A204.1 (cell line): ENCODE results near the gene TNFRSF25.
"Not testable (repeated sequence)": the region's sequence is repeated elsewhere in the genome, so short reads cannot be mapped to it uniquely, and the experiment has no call there.

Source experiments
- FAIRE-seq: peaks from 2 replicates; lab custom pipeline; 2012; peaks lifted over from hg19 to GRCh38; lab: Jason Lieb, UNC

TNFRSF25 gene

DNA sequence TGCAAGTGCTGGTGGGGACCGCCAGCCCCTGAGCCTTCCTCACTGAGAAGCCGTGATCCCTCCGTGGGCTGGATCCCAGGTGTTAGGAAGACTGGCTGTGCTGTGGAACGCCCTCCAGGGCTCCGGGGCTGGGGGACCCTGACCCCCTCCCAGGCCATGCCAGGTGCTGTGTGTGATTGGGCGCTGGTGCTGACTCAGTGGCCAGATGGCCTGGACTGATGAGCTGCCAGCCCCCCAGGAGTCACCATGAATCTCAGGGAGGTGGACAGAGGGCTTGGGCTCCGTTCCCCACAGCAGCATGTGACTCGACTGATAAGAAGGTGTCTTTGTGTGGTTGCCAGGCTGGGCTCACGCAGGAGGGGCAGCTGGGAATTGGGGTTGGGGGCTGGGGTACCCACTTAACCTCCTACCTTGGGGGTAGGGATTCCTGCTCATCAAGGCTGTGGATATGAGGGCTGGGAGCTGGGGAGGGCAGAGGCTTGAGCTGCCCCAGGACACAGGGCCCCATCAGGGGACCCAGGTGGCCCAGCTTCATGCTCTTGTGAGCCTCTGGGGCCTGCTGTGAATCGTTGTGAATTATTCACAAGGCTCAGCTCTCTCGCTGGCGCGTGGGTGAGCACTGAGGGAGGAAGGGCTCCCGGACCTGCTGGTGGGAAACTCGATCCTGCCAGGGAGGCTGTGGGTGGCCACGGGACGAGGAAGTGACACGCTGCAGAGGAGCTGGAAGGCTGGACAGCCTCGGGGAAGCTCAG lies 36.1 kb downstream of the TNFRSF25 start:
- FAIRE-seq, result not testable (repeated sequence)

DNA sequence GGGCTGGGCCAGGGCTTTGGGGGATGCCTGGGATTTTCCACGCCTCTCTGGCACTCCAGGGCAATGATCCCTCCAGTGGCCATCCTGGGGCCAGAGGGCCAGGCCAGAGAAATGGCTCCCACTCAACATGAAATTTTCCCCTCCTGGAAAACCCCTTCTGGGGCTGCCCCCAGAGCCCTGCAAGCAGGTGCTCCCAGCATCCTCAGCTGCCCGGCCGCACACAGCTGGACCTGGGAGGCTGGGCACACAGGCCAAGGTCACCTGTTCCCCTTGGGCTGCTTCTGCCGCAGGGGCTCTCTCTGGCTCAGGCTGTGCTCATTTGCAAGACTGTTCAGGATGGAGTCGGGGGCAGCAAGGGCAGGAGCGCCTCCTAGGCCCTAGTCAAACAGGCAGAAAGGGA lies 37.5 kb downstream of the TNFRSF25 start:
- not testable (repeated sequence) for FAIRE-seq

DNA sequence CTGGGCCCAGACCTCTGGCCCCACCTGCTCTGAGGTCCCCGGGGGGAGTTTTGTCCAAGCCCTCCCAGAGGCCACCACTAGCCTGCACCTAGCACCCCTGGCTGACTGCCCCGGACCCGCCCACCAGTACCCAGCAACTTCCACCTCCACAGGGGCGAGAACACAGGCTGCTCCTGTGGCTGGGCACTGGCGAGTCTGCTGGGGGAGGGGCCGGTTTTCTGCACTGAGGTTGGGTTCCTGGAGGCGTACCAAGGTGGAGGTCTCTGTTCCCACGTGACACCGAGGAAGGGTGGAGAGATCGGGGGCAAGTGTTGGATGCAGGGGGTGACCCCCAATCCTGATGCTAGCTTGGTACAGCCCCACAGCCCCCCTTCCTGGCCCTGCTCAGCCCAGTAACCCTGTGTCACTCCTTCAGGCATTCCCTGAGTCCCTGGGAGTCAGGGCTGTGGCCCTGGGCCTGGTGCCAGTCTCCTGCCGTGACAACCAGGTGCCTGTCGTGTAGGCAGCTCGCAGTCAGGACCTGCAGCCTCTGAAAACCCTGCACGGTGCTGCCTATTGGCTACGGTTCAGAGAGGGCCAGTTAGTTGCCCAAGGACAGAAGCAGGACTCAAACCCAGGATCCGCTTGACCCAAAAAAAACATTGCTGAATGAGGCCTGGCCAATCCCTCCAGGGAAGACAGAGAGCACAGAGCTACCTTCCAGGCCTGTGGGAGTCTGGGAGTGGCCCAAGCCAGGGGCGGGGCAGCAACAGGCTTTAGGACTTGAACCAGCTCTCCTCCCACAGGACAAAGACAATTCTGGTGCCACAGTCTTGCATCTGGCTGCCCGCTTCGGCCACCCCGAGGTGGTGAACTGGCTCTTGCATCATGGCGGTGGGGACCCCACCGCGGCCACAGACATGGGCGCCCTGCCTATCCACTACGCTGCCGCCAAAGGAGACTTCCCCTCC lies 38.3 kb downstream of the TNFRSF25 start:
- FAIRE-seq, result no peak

DNA sequence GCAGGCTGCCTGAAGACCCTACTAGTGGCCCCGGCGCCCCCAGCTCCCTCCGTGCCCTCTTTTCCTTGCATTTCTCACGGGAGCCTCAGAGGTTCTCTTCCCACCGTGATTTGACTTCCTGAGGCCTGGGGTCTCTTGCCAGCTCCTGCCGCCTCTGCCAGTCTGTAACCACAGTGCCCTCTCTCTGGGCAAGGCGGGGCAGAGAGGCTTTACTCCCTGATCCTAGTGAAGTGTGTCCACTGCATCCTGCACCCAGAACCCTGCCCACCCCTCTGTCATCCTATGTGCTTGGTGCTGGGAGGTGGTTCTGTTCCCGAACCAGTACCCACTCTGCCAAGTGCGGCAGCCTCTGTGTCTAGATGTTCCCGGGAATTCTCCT lies 39.0 kb downstream of the TNFRSF25 start:
- no peak for FAIRE-seq

DNA sequence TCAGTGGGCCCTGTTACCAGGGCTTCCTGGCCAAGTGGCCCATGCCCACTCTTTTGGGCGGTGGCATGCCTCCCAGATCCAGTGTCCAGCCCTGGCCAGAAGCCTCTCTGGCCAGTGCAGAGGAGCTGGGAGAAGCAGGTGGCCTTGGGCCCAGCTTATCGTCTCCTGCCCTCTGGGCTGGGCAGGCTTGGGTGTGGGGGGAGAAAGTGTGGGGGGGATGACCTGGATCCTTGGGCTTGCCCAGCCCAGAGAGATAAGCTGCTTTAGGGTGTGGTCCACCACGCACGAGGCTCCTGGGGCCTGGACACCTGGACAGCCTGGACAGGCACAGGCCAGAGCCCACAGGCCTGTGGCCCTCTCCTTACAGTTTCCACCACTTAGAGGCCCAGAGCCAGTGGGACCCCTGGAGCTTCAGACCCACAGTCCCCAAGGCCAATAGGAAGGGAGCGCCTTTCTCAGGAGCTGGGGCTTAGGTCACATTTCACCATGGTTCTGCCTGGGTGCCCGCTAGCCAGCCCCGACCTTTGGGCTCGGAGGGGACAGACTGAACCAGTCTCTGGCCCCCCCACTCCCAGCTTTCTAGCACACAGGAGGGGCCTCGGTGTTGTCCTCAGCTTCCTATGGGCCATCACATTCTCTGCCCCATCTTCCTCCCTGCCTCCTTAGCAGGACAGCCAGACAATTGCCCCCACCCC lies 39.5 kb downstream of the TNFRSF25 start:
- no peak for FAIRE-seq

DNA sequence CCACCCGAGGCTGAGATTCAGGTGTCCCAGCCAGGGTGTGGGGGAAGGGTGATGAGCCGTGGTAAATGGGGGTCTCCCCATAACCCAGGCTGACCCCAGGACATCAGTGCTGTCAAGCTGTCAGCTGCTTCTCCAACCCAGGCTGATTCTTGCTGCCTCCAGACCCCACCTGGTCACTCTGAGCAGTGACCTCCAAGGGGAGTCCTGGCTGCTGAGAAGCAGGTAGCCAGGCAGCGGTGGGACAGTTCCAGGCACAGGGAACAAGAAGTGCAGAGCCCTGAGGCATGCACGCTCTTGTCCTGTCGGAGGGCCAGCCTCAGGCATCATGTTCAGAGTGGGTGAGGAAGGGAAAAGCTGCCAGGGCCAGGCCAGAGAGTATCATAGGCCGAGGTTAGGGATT lies 40.3 kb downstream of the TNFRSF25 start:
- no peak for FAIRE-seq

DNA sequence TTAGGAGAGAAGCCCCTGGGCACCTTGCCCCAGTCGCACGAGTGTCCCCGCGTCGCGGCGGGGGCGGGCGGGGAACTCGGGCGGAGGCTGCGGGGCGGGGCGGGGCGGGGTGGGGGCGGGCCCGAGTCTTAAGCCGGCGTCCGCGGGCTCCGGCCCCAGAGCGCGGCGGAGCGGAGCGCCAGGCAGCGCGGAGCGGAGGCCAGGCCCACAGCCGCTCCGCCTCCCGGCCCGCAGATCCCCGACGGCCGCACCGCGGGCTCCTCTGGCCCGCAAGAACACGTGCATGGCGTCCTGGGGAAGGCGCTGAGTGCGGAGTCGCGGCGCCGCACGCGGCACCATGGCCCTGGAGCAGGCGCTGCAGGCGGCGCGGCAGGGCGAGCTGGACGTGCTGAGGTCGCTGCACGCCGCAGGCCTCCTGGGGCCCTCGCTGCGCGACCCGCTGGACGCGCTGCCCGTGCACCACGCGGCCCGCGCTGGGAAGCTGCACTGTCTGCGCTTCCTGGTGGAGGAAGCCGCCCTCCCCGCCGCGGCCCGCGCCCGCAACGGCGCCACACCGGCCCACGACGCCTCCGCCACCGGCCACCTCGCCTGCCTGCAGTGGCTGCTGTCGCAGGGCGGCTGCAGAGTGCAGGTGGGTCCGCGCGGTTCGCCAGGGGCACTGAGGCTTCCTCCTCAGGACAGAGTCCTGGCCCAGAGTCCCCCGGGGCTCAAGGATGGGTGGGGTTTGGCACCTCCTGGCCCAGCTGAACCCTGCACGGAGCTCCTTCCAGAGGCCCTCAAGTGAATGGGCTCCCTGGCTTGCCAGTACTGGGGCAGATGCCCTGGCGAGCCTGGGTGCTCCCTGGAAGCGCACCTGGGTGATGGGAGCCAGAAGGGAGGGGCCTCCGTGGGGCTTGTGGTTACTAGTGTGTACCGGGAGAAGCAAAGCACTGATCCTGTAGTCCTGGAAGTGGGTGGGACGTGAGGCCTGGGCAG lies 41.1 kb downstream of the TNFRSF25 start, which contains the start of gene ESPN:
Gene ESPN, plus strand, starts transcription at position 158 of the 975 bp plus-strand sequence. Its CDS starts 180 bp downstream, at position 338.
- no peak for FAIRE-seq

DNA sequence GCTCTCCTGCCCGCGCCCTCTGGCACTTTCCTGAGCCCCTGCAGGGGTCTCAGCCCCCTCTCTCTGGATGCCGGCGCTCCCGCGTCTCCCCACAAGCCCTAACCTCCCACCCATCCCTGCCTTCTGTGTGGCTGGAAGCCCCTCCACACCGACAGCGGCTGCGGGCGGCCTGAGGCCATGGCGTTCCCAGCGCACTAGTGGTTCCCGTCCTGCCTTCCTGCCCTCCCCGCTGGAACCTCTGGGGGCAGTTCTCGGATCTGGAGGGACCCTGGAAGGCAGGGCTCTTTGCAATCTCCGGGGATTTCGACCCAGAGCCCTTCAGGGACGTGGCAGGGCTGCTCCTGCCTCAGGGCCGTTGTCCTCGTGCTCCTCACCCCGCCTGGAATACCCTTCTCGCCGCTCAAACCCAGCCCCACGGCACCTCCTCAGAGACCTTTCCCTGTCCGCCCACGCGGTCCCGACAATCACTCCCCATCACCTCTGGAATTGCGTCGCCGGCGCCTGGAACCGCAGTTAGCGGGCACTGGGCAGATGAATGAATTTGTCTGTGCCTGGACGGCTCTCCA lies 41.9 kb downstream of the TNFRSF25 start:
- no peak for FAIRE-seq

DNA sequence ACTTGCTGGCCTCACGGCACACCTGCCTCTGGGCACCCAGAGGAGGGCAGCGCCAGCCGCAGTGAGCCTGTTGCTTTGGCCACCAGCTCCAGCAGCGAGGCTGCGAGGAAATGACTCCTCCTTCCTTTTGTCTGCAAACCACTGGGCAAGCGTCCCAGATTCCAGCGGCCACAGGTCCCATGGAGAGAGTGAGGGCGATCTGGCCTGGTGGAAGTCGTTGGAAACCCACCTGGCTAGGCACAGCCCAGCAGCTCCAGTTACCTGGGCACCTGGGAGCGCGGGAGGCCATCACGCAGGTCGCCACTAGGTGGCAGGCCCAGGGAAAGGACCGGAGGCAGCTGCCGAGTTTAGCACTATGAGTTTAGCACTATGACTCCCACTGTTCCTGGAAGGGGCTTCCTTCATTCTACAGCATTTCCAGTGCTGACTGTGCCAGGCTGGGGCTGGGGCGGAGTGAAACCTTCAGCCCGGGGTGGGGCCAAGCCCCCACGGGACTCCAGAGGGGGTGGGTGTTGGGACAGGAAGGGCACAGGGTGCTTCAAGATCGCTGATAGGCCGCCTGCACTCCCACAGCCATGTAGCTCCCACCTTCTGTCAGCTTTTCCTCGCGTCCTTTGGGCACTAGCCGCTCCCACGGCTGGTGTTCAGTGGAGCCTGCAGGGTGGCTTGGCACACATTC lies 42.5 kb downstream of the TNFRSF25 start:
- FAIRE-seq, result no peak

DNA sequence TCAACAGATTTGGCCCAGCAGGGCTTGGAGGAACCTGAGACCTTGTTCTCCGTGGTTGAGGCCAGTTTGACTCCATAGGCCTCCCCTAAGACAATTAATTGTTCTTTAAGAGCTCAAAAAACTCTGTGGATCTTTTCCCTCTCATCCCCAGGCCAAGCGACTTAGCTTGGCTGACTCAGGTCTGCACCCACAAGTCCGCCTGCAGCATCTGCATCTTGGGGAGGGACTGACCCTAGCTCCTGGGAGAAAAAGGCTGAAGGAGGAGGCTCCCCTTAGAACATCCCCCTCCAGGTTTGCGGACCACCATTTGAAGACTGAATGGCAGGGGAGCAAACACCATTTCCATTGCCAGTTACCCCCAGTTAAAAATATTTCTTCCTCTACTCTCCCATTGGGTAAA lies 44.7 kb downstream of the TNFRSF25 start:
- no peak for FAIRE-seq

DNA sequence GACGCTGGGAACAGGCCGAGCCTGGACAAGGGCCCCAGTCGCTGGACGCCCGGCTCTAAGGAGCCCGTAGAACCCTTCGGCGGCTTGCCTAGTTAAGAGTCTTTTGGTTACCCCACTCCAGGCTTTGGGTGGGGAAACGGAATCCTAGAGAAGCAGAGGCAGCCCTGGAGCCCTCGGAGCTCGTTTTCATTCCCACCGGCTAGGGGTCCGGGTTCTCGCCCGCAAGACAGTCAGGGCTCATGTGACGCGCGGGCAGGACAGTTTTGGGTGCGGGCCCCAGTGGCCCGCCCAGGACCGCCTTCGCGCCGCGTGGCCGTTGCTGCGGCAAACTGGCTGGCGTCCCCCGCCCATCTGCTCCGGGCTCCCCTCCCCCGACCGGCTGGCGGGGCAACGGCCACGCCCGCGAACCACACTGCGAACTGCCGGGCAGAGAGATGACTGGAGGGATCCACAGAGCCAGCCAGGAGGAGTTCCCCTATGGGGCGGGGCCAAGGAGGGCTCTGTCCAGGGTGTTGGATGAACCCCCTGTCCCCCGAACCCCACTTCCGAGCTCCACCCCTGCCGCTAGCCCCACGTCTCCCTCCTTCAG lies 45.4 kb downstream of the TNFRSF25 start:
- no peak for FAIRE-seq

DNA sequence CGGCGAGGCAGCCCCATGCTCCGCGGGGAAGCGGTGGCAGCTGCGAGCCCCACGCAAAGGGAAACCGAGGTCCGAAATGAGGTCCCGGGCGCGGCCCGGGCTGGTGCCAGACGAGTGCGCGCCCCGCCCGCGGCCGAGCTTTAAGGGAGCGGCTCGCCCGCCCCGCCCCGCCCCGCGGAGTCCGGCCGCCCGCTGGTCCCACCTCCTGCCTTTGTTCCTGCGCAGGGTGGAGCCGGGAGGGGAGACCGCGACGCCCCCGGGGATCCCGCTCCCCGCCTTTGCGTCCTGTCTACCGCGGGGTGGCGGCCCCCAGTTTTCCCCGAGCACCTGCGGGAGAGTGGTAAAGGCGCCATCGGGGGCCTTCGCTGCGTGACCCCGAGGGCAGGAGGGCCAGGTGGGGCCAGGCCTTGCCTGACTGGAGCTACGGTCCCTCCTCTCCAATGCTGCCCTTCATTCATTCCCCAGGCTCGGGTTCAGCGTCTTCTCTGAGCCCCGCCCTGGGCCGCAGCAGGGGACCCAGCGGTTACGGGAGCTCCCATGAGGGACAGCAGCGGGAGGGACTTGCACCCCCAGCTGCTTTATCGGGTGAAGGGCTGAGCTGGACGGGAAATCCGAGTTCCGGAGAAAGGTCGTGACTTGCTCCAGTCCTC lies 46.0 kb downstream of the TNFRSF25 start, which contains the start of gene HES2:
Gene HES2, minus strand, starts transcription at position 116 of the 650 bp plus-strand sequence. Its CDS starts 99 bp downstream, at position 17.
- no peak for FAIRE-seq

DNA sequence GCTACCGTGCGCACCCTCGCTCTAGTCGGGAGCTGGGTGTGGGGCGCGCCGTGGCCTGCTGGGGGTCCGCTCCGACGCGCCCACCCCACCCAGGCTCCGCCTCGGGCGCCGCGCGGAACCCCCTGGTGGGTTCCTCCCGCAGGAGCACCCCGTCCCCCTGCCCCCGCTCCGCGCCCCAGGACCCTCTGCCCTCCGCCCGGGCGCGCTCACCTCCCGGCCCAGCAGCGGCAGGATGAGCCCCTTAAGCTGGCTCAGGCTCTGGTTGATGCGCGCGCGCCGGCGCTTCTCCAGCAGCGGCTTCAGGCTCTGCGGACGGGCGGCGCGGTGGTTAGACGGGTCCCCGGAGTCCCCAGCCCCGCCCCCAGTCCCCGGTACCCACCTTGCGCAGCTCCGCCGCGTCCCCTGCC lies 46.6 kb downstream of the TNFRSF25 start:
- no peak for FAIRE-seq

DNA sequence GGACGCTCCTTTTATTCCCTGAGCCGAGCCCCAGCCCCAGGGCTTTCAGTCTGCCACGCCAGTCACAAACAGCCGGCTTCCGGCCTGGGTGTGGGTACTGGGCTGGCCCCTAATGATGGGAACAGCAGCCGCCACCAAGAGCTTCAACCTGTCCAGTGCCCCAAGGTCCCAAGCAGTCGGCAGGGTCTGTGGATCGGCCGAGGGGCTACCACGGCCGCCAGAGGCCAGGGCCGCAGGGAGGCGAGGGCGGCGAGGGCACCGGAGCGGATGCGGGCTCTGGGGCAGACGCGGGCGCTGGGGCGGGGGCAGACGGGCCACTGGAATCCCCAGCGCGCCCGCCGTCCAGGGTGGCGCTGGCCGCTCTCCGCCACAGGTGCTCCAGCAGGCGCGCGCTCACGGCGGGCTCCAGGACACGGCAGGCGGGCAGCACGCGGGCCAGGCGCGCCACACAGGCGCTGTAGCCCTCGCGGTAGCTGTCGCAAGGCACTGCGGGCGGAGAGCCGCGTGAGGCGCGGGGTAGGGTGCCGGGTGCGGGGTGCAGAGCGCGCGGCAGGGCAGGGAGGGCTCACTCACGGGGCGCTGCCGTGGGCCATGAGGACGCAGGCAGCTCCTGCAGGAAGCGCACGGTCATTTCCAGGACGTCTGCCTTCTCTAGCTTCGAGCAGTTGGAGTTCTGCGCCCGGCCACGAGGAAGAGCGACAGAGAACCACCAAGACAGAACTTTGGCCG lies 47.1 kb downstream of the TNFRSF25 start:
- no peak for FAIRE-seq

DNA sequence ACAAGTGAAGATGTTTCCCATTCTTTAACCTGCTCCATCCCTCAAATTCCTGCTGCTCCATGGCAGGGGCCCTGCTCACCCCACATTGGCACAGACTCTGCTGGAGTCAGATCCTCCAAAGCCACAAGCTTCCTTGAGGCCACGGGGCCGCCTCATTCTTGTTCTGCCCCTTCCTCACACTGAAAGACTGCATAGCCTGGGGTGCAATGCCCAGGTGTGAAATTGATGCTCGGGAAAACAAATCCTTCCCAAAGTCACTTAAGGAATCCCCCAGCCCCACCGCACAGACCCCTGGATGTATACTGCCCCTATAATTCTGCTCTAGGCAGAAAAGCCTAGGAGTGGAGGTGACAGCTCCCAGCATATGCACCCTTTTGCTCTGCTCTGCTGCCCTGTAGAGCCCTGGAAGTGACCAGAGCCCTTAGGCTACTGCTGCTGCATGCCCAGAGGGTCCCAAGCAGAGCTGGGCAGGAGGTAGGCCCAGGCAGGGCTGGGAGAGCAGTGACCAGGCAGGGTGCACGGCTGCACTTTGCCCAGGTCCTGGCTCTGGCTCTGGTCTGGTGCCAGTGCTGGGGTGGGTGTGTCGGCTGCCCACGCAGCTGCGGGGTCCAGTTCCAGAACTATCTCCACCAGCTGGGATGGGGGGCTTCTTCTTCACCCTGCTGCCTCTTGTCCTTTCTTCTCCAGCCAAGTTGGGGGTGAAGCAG lies 47.9 kb downstream of the TNFRSF25 start:
- no peak for FAIRE-seq

DNA sequence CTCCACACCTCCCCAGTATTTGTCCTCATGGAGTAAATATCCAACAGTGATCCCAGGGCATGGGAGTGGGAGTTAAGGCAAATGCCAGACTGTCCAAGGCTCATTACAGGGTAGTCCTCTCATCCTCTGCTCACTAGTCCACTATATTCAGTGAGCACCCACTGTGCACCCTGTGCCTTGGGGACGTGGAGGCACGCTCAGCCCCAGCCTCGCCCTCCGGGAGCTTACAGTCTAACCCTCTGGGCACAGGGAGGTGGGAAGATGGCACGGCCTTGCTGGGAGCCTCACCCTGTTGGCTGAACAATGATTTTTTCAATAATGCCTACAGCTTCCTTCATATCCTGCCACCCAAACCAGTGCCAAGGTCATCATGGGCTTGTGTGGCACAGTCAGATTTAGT lies 49.1 kb downstream of the TNFRSF25 start:
- no peak for FAIRE-seq

DNA sequence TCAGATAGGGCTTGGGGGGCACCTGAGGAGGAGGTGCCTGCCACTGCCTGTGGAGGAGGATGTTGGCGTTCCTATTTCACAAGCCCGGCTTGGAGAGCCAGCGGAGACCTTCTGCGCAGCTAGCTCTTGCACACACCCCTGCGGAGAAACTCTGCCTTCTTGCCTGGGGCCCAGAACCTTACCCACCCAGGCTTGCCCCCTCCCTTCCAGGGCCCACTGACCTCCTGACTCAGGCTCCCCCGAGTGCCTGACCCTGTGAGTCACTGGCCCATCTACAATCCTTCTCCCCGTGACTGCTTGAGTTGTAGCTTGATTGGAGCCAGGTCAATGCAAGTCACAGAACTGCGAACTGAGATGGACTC lies 49.7 kb downstream of the TNFRSF25 start:
- FAIRE-seq, result no peak
